ENCODE results near the gene ATP6V0E1. TPM values are rescaled to one million over a fixed set of nuclear protein-coding genes. Genes with fewer than 3 reads are reported as not detected.

Gene ATP6V0E1
- total RNA-seq, 4 donors from 2014 or later = 46.2 to 175 (median 110) TPM

GRCh38 chr5:172956936-172957335 is 26.6 kb upstream of the ATP6V0E1 start:
- no peak for DNase-seq
- no peak overlapping the region for H3K27ac ChIP-seq

GRCh38 chr5:172957458-172957857 is 26.1 kb upstream of the ATP6V0E1 start:
- H3K27me3 ChIP-seq = no peaks in the 10 kb centered on the region
- DNase-seq = no peak
- H3K4me1 ChIP-seq = peaks cover 0 to 14% (median 2%) of the 10 kb centered on the region in 4 donors
- no peaks in the 10 kb centered on the region for H3K9me3 ChIP-seq
- H3K27ac ChIP-seq = no peak overlapping the region
- no peak overlapping the region for H3K4me3 ChIP-seq
- no peak for TF ChIP-seq CTCF (IDR thresholded peaks at IDR 0.05)
- no peak for TF ChIP-seq POLR2A (IDR thresholded peaks at IDR 0.05)
- peaks cover 0 to 6% (median 0%) of the 10 kb centered on the region in 3 donors for H3K36me3 ChIP-seq

More at GRCh38 chr5:172956936-172957335, 26.6 kb upstream of the ATP6V0E1 start:
- Histone ChIP-seq H3K27me3 (no peaks in the 10 kb centered on the region), H3K9me3 (no peaks in the 10 kb centered on the region), H3K4me3 (no peak overlapping the region), H3K4me1 (peaks cover 0 to 14% (median 2%) of the 10 kb centered on the region in 4 donors), H3K36me3 (peaks cover 0 to 6% (median 0%) of the 10 kb centered on the region in 3 donors)
- TF ChIP-seq POLR2A (IDR thresholded peaks at IDR 0.05) (no peak), CTCF (IDR thresholded peaks at IDR 0.05) (no peak)

GRCh38 chr5:172958331-172959046 is 25.1 kb upstream of the ATP6V0E1 start:
- TF ChIP-seq POLR2A (IDR thresholded peaks at IDR 0.05) (no peak), CTCF (IDR thresholded peaks at IDR 0.05) (no peak)
- peak; percentile 64 to 86 (median 85) for DNase-seq

GRCh38 chr5:172959824-172960799 is 23.5 kb upstream of the ATP6V0E1 start:
- Histone ChIP-seq H3K36me3 (peaks cover 0 to 12% (median 0%) of the 10 kb centered on the region in 3 donors), H3K27me3 (no peaks in the 10 kb centered on the region)

More at GRCh38 chr5:172958331-172959046, 25.1 kb upstream of the ATP6V0E1 start:
- Histone ChIP-seq H3K27me3 (no peaks in the 10 kb centered on the region), H3K4me1 (peaks cover 0 to 14% (median 2%) of the 10 kb centered on the region in 4 donors), H3K36me3 (peaks cover 0 to 6% (median 0%) of the 10 kb centered on the region in 3 donors), H3K4me3 (peak overlapping the region; percentile 65 to 92 (median 84)), H3K27ac (peak overlapping the region; percentile 75 to 84 (median 80)), H3K9me3 (no peaks in the 10 kb centered on the region)

More at GRCh38 chr5:172959824-172960799, 23.5 kb upstream of the ATP6V0E1 start:
- Histone ChIP-seq H3K9me3 (no peaks in the 10 kb centered on the region), H3K27ac (peak overlapping the region in 3 of 4 donors; percentile 75 to 82 (median 77)), H3K4me3 (peak overlapping the region; percentile 65 to 92 (median 84)), H3K4me1 (peaks cover 0 to 14% (median 2%) of the 10 kb centered on the region in 4 donors)
- TF ChIP-seq POLR2A (IDR thresholded peaks at IDR 0.05) = no peak
- TF ChIP-seq CTCF (IDR thresholded peaks at IDR 0.05) = no peak
- DNase-seq = no peak

Measured in Peyer's patch (tissue), 4 donors.